GM12875 (cell line): ENCODE results near the gene TMUB1.

Source experiments
- H3K4me3 ChIP-seq: one replicate; pipeline ENCODE4 v1.5.1; 2011; ENCODE audit warnings: low read depth, low read length, control low read depth
- CTCF ChIP-seq: IDR thresholded peaks from 2 replicates; pipeline ENCODE4 v1.5.1; 2011; ENCODE audit warnings: low read depth, mild to moderate bottlenecking, control low read depth, inconsistent platforms, low read length, moderate library complexity, borderline replicate concordance; ENCODE audit not compliant: insufficient read depth

The TMUB1 gene

GRCh38 chr7:151083824-151084160 is 499 bp upstream of the TMUB1 start:
- peak overlapping the region; percentile 80 for H3K4me3 ChIP-seq
- TF ChIP-seq CTCF, result no peak

GRCh38 chr7:151082141-151083070 is 887 bp downstream of the TMUB1 start:
- peak overlapping the region; percentile 80 for H3K4me3 ChIP-seq
- TF ChIP-seq CTCF, result no peak

GRCh38 chr7:151081170-151082101 is 1.9 kb downstream of the TMUB1 start:
- peak overlapping the region; percentile 26 for H3K4me3 ChIP-seq
- no peak for TF ChIP-seq CTCF

GRCh38 chr7:151080522-151081169 is 2.6 kb downstream of the TMUB1 start, which contains the start of gene FASTK:
FASTK (minus strand) TSS chr7:151080809; CDS start chr7:151080766, 43 bp downstream.
- TF ChIP-seq CTCF, result no peak
- peak within 1 kb of the TSS; percentile 98 for H3K4me3 ChIP-seq

DNA sequence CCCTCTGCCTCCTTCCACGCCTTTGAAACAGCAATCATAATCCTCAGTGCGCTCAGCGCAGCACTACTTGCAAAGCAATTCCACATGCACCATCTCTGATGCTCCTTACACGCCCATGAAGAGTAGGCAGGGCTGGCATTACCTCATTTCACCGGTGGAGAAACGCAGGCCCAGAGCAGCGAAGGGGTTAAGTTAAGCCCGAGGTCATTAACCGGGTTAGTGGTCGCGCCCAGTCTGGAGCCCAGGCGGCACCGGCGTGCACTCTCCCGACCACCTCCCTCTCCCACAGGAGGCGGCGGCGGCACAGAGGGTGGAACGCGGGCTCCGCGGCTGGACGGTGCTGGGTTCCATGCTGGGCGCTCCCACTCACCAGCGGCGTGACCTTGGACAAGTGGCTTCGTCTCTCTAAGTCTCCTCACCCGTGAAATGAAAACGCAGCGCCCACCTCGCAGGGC is 3.2 kb downstream of the TMUB1 start:
- no peak for TF ChIP-seq CTCF
- peak overlapping the region; percentile 98 for H3K4me3 ChIP-seq

GRCh38 chr7:151079199-151079910 is 3.9 kb downstream of the TMUB1 start:
- TF ChIP-seq CTCF, result no peak
- H3K4me3 ChIP-seq, result peak overlapping the region; percentile 98
